HG03139 (cell line): ENCODE measurements around the gene TIRAP.

Experiments
- ATAC-seq: cut with Tn5 transposase; IDR thresholded peaks from one replicate; pipeline ENCODE4 v1.9.1; 2021; ENCODE audit not compliant: unreplicated experiment

Gene TIRAP

DNA sequence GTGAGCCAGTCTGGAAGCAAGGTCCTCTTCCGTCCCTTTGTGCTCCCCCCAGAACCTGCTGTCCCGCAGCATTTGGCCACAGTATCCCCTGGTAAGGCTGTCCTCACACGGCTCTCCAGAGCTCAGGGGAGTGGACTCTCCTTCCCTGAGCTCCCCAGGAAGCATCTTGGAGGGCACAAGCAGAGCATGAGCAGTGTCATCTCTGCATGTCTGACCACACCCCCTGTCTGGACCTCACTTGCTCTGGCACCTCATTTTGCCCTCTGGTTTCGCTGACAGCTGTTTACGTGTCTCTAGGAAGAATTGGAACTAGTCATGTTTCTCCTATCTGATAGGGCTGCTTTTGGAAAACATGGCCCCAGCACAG lies 36.5 kb downstream of the TIRAP start:
- no peak for ATAC-seq

DNA sequence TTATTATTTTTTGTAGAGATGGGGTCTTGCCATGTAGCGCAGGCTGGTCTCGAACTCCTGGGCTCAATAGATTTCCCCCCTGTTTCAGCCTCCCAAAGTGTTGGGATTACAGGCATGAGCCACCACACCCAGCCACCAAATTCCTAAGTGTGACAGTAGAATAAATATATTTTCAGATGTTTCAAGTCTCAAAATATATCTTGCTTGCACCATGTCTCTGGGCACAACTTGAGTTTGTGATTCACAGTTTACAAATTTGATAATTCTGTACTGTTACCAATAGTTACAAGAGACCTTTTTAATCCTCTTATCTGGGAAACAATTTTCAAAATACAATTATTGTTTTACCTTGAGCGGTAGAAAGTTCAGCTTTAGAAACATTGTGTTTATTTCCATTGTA lies 40.1 kb downstream of the TIRAP start:
- ATAC-seq = no peak

DNA sequence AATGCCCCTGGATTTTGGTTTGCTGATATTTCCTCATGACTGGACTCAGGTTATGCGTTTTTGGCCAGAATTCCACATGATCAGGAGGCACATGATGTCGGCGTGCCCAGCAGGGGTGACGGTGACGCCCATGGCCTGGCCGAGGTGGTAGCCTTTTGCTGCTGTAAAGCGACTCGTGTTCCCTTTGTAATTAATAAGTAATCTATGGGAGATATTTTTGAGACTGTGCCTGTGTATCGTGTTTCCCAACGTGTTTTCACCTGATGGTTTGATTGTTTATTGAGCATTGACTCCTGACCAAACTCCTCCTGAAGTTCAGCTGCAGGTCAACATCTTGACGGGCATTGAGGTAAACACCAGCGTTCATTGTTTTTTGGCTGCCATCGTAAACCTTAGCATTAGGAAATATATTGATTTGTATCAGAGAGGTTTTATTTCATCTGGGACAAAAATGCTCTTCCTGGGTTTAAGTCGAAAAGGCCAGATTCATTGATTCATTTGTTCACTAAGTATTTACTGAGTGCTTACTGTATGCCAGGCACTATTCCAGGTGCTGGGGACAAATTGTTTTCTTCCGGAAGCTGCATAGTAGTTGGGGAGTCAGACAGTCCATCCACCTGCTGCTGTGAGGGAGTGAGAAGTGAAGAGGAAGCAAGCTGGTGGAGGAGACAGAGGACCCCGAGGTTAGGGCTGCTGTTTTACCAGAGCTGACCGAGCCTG lies 44.5 kb downstream of the TIRAP start:
- no peak for ATAC-seq

- ATAC-seq = no peak
Measured at GRCh38 chr11:126328001-126328390, 45.1 kb downstream of the TIRAP start.

DNA sequence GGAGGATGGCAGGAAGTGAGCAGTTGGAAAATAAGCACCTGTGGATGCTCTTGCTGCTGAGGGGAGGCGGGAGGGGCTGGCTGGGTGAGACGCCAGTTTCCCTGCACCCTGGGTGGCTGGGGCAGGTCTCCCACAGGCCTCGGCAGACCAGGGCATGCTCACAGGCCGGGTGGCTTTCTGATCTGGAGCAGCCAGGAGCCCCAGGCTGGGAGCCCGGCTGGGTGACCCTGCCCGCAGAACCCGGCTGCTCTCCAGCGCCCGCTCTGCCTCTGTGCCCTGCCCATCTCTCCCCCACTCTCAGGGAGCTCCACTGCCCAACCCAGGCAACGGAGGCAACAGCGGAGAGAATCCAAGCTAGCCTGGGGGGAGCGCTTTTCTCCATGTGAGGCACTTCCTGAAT lies 45.6 kb downstream of the TIRAP start:
- ATAC-seq = no peak

- ATAC-seq = no peak
Measured at GRCh38 chr11:126328938-126329643, 46.2 kb downstream of the TIRAP start.

DNA sequence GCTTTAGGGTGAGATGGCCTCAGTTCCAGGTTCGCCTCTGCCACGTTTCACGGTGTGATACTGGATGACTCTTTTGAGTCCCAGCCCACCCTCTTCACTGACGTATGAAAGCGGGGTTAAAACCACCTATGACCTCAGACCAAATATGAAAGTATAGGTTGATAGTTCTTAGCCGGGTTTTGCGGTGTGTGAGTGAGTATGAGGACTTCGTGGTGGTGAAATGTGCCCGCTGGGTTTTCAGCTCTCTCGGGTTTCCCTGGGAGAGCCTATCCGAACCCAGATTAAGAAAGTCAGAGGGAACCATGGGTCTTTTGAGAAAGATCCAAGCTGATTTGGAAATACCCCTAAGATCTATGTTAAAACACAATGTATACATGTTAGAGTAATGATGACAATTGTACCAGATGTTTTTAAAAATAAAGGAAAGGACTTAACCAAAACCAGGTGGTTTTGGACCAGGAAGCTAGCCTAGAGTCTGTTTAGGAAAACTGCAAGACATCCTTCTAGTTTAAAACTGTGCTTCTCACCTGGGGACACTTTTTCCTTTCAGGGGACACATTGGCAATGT lies 46.8 kb downstream of the TIRAP start:
- no peak for ATAC-seq

GRCh38 chr11:126331286-126331685 lies 48.4 kb downstream of the TIRAP start:
- ATAC-seq = no peak

DNA sequence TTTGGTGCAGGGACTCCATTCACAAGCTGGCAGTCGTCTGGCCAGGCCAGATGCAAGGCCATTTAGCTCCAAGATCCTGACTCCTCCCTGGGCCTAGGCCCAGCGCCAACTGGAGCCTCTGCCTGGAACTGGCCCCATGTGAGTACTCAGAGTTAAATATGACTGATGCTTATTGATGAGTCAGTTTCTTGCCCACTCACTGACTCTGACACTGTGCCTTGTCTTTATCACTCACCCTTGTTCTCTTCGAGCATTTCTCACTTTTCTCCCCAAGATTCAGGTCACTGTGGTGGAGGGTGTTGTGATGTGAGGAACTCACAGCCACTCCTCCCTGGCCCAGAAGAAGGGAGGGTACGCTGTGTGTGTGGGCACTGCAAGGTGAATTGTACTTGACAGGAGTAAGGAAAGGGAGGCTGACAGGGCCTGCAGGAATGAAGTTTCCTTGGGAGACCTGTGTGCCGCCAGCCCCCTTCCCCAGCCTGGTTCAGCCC lies 49.4 kb downstream of the TIRAP start:
- no peak for ATAC-seq

- ATAC-seq = no peak
Measured at GRCh38 chr11:126333142-126333541, 50.2 kb downstream of the TIRAP start.

GRCh38 chr11:126334659-126335462 lies 52.0 kb downstream of the TIRAP start:
- ATAC-seq = no peak

DNA sequence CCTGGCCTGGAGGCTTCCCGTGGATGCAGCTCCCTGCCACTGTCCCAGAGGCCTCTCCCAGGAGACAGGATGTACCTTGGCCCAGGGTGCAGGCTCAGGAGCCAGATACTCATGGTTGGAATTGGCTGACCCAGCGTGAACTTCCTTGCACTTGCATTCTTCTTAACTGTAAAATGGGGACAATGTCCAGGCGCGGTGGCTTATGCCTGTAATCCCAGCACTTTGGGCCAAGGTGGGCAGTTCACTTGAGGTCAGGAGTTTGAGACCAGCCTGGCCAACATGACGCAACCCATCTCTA lies 52.5 kb downstream of the TIRAP start:
- no peak for ATAC-seq

DNA sequence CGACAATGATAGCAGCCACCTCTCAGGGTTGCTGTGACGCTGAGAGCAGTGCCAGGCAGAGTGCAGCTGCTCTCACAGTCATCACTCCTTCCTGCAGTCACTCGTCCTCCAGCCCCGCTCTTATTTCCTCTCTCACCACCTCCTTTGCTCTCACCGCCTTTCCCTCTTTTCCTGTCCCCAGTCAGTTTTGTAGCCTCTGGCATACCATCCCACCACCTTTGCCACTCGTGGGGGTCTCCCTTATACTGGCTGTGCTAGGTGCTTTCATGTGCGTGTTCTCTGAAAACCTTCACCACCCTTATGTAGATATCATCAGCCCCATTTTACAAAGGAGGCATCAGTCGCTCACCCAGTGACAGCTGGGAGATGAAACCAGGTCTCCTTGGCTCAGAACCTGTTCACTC lies 53.2 kb downstream of the TIRAP start:
- ATAC-seq = no peak

- ATAC-seq = no peak
Measured at GRCh38 chr11:126336671-126337101, 53.8 kb downstream of the TIRAP start.

DNA sequence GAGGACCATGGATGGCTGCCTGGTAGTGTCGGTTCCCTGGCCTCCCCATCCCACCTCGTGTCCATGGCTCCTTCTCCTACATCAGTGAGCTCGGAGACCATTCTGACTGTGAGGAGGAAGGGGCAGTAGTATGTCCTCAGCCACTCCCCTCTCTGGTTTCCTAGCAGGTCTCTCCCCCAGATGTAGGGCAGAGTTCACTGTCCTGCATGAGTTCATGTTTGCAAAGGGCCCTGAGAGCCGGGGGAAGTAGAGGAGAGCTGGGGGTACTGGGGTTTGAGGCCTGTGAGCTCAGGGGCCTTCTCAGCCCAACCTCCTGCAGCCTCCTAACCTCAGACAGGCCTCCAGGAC lies 54.2 kb downstream of the TIRAP start:
- ATAC-seq = no peak

DNA sequence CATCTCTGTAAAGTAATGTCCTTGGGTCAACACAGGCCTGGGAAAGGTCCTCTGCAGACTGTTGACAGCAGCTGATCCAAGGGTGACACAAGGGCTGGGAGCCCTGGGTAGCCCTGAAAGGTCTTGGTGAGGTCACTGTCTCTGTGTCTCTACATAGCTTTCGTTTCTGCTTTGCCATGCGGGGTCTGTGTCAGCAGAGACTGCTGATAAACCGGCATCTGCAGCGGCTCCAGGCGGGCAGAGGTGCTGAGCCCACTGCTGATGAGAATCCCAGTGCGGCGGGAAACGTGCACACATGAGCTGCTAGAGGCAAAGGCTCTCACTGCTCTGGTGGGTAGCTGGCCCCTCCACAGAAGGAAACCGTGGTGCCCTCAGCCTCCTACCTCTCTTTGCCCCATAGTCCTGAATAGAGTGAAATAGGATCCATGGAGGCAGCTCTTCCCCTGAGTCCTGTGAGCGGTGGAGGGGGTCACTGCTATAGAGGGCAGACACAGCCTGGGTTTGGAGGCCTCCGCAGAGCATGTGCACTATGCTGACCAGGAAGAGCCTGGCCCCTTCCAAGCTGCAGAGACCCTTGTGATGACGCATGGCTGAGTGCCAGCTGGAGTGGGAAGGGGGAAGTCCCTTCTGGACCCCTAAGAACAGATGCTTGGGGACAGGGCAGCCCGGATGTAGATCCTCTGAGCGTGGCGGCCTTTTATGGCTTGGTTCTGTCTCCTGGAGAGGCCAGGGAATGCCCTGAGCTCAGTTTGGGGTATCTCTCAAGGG lies 54.8 kb downstream of the TIRAP start:
- no peak for ATAC-seq

DNA sequence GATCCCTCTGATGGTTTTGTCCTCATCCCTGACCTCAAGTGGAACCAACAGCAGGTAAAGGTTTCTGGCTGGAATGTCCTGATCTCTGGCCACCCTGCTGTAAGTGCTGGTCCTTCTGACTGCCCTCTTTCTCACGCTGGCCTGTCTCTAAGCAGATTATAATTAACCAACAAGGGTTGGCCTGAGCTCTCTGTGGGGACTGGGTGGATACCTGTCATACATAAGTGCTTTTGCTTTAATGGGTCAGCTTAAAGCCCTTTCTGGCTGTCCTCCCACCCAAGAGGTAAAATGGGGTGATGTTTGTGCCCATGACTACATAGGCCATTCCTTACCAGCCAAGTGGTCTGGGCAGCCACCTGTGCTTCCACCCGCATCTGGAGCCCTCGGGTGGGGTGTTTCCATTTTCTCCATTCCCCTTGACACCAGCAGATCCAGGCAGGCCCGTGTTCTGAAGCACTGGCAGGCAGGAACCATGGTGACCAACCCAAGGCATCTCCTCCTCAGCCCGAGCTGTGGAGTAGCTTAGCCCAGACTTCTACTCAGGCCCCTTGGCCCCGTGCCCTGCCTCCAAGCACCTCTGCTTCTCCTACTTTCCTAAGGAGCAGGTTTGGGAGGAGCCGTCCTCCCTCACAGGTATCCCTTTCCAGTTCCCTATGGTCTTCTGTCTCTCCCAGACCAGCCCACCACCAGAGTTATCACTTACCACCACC lies 55.6 kb downstream of the TIRAP start:
- no peak for ATAC-seq

DNA sequence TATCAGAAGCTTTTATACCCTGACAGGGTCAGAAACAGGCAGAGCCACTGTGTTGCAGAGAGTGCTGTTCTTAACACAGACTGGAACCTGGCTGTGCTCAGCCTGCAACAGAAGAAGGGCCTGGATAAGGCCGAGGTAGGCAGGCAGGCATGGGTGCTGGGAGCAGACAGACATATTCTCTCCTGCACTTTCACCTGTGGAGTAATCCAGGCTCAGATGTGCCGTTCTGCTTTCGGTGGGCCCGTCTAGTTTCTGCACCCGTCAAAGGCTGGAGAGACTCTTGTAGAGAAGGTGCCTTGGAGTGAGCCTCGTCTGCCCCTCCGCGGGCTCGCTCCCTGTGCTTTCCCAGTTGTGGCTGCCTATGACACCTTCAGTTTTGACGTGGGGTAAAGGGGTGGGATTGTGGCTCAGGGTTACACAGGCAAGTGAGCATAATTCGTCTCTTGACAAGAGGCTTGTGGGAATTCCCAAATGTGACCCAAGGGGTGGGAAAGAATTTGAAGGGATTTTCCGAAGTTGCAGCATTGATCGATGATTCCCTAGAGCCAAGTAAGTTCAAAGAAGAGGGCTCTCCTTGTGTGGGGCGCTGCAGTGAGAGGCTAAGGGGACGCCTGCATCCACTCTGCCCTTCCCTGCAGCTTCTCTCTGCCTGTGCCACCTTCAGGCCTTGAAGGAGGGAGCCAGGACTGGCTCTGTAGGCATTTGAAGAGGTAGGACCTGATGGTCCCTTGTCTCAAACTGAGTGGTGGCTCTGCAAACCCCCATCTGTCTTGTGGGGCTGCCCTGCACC lies 56.4 kb downstream of the TIRAP start:
- ATAC-seq = no peak

GRCh38 chr11:126339863-126340434 lies 57.1 kb downstream of the TIRAP start:
- no peak for ATAC-seq
